GM12873 (cell line): ENCODE data around the gene MEGF9.

Source experiments
- CTCF ChIP-seq: IDR thresholded peaks from 2 replicates; pipeline ENCODE4 v1.5.1; 2012; ENCODE audit warnings: low read depth, mild to moderate bottlenecking, moderate library complexity, low read length, control low read depth; ENCODE audit not compliant: insufficient read depth; ENCODE audit errors: missing control alignments

The MEGF9 gene

GRCh38 chr9:120701248-120701647 lies 13.0 kb downstream of the MEGF9 start:
- TF ChIP-seq CTCF, result no peak

GRCh38 chr9:120698766-120699165 lies 15.5 kb downstream of the MEGF9 start:
- no peak for TF ChIP-seq CTCF

- TF ChIP-seq CTCF, result no peak
Measured at GRCh38 chr9:120697448-120697847, 16.8 kb downstream of the MEGF9 start.

- TF ChIP-seq CTCF, result no peak
Measured at GRCh38 chr9:120696551-120697230, 17.6 kb downstream of the MEGF9 start.

GRCh38 chr9:120694559-120694958 lies 19.7 kb downstream of the MEGF9 start:
- TF ChIP-seq CTCF, result no peak

- no peak for TF ChIP-seq CTCF
Measured at GRCh38 chr9:120693700-120694008, 20.6 kb downstream of the MEGF9 start.

GRCh38 chr9:120692901-120693699 lies 21.2 kb downstream of the MEGF9 start:
- TF ChIP-seq CTCF, result no peak
